H1 (cell line): ENCODE measurements around the gene ARHGEF3. TPM values are rescaled to one million over a fixed set of nuclear protein-coding genes. Genes with fewer than 3 reads are reported as not detected.

Experiments
- CTCF ChIA-PET: fragments of 300-600 bp; sonication (Branson Sonifier 250); formaldehyde crosslinking; loops from one replicate; lab custom pipeline; 2021; ENCODE audit not compliant: partially characterized antibody; lab: Charles Lee
- POLR2A ChIA-PET: fragments of 300-600 bp; sonication (Branson Sonifier 250); formaldehyde crosslinking; loops from one replicate; lab custom pipeline; 2021; ENCODE audit warnings: inconsistent platforms; ENCODE audit not compliant: partially characterized antibody; lab: Charles Lee
- DNase-seq, 2 experiments: peaks; one replicate each; pipeline versions ENCODE4 v3.0.0 to v3.0.0-alpha.2; 2010 to 2022; ENCODE audit warnings: low spot score in 2 of 2, low read depth in 1 of 2, mixed read lengths in 1 of 2
- FAIRE-seq: peaks from 2 replicates; lab custom pipeline; 2011; peaks lifted over from hg19 to GRCh38; lab: Jason Lieb, UNC
- H2AFZ ChIP-seq: 2 replicates; pipeline ENCODE4 v1.8.1; 2012; ENCODE audit warnings: low read length, inconsistent platforms
- H2AK5ac ChIP-seq: 2 replicates; pipeline ENCODE4 v1.6.1; 2013; ENCODE audit warnings: low read depth, low read length
- H2BK120ac ChIP-seq: replicated peaks from 2 replicates; pipeline ENCODE3; 2013; ENCODE audit warnings: low read depth, low read length, inconsistent platforms
- H2BK12ac ChIP-seq: 2 replicates; pipeline ENCODE4 v1.6.1; 2013; ENCODE audit warnings: low read depth, low read length
- H2BK15ac ChIP-seq: 2 replicates; pipeline ENCODE4 v1.6.1; 2013; ENCODE audit warnings: low read length
- H2BK20ac ChIP-seq: 2 replicates; pipeline ENCODE4 v1.6.1; 2013; ENCODE audit warnings: low read length
- H2BK5ac ChIP-seq: 2 replicates; pipeline ENCODE4 v1.6.1; 2013; ENCODE audit warnings: low read depth, low read length
- H3K14ac ChIP-seq: 2 replicates; pipeline ENCODE4 v1.6.1; 2013; ENCODE audit warnings: inconsistent platforms; ENCODE audit not compliant: insufficient read length
- H3K18ac ChIP-seq: 2 replicates; pipeline ENCODE4 v1.6.1; 2013; ENCODE audit warnings: low read length; ENCODE audit errors: extremely low read depth
- H3K23ac ChIP-seq: 2 replicates; pipeline ENCODE4 v1.6.1; 2013; ENCODE audit warnings: inconsistent platforms; ENCODE audit not compliant: insufficient read length
- H3K23me2 ChIP-seq: 2 replicates; pipeline ENCODE4 v1.6.1; 2013; ENCODE audit warnings: low read depth, low read length
- H3K27ac ChIP-seq: 2 replicates; pipeline ENCODE4 v1.6.1; 2011; ENCODE audit warnings: low read depth, low read length, inconsistent platforms
- H3K27me3 ChIP-seq, 4 experiments: replicated peaks in 1 of 4; 1 replicate in 1 of 4; 2 replicates in 3 of 4; pipeline versions ENCODE4 v1.6.1 to v1.8.1; 2011 to 2013; ENCODE audit warnings: low read length in 3 of 4, mild to moderate bottlenecking in 3 of 4, inconsistent platforms in 2 of 4, mixed read lengths in 2 of 4, moderate library complexity in 1 of 4; ENCODE audit not compliant: control insufficient read depth in 3 of 4, insufficient read depth in 3 of 4; ENCODE audit errors: extremely low read depth in 1 of 4
- H3K36me3 ChIP-seq, 4 experiments: 2 replicates each; pipeline versions ENCODE4 v1.6.1 to v1.8.1; 2011 to 2013; ENCODE audit warnings: mild to moderate bottlenecking in 4 of 4, low read length in 3 of 4, moderate library complexity in 2 of 4, control low read depth in 1 of 4, inconsistent platforms in 1 of 4; ENCODE audit not compliant: insufficient read depth in 4 of 4, control insufficient read depth in 2 of 4
- H3K4ac ChIP-seq: replicated peaks from 2 replicates; pipeline ENCODE3; 2013; ENCODE audit warnings: low read length, low read depth, mixed read lengths, inconsistent platforms; ENCODE audit not compliant: insufficient read length
- H3K4me1 ChIP-seq, 4 experiments: replicated peaks in 1 of 4; 1 replicate in 1 of 4; 2 replicates in 3 of 4; pipeline versions ENCODE4 v1.6.1 to v1.8.1; 2011 to 2013; ENCODE audit warnings: low read length in 3 of 4, inconsistent platforms in 2 of 4, mixed read lengths in 1 of 4; ENCODE audit not compliant: insufficient read depth in 4 of 4, control insufficient read depth in 3 of 4
- H3K4me2 ChIP-seq, 2 experiments: 2 replicates each; pipeline versions ENCODE4 v1.6.1 to v1.8.1; 2011 to 2013; ENCODE audit warnings: low read depth in 2 of 2, low read length in 2 of 2, control low read depth in 1 of 2, inconsistent platforms in 1 of 2, mild to moderate bottlenecking in 1 of 2; ENCODE audit not compliant: insufficient read depth in 1 of 2
- H3K4me3 ChIP-seq, 4 experiments: fragments of 200-600, 300-600 bp in 1 of 4; sonication (generic), shearing (Covaris generic), sonication (Bioruptor Twin) in 1 of 4; 2 replicates each; pipeline versions ENCODE4 v1.5.1 to v1.8.1; 2011 to 2016; ENCODE audit warnings: low read length in 4 of 4, low read depth in 3 of 4, control low read depth in 2 of 4, inconsistent platforms in 2 of 4, mild to moderate bottlenecking in 2 of 4, mixed read lengths in 1 of 4, moderate library complexity in 1 of 4; ENCODE audit not compliant: insufficient read depth in 2 of 4; ENCODE audit errors: extremely low read depth in 1 of 4
- H3K56ac ChIP-seq: replicated peaks from 2 replicates; pipeline ENCODE3; 2013; ENCODE audit warnings: low read depth, mild to moderate bottlenecking, mixed read lengths, low read length, inconsistent platforms; ENCODE audit not compliant: insufficient read length
- H3K79me1 ChIP-seq: 2 replicates; pipeline ENCODE4 v1.6.1; 2013; ENCODE audit warnings: low read depth, low read length, control low read depth
- H3K79me2 ChIP-seq, 2 experiments: 2 replicates each; pipeline versions ENCODE4 v1.6.1 to v1.8.1; 2012 to 2013; ENCODE audit warnings: low read length in 2 of 2, mild to moderate bottlenecking in 2 of 2, inconsistent platforms in 1 of 2; ENCODE audit not compliant: insufficient read depth in 2 of 2, control insufficient read depth in 1 of 2
- H3K9ac ChIP-seq, 4 experiments: replicated peaks in 1 of 4; 1 replicate in 1 of 4; 2 replicates in 3 of 4; pipeline versions ENCODE4 v1.6.1 to v1.8.1; 2011 to 2013; ENCODE audit warnings: low read depth in 3 of 4, low read length in 3 of 4, control low read depth in 2 of 4, mild to moderate bottlenecking in 2 of 4, moderate library complexity in 2 of 4, inconsistent platforms in 1 of 4; ENCODE audit errors: extremely low read depth in 1 of 4
- H3K9me3 ChIP-seq, 2 experiments: 2 replicates each; pipeline versions ENCODE4 v1.6.1 to v1.8.1; 2012 to 2013; ENCODE audit warnings: mild to moderate bottlenecking in 2 of 2, moderate library complexity in 2 of 2, control low read depth in 1 of 2, inconsistent platforms in 1 of 2, low read depth in 1 of 2, low read length in 1 of 2, mixed read lengths in 1 of 2; ENCODE audit not compliant: insufficient read depth in 2 of 2
- H4K20me1 ChIP-seq, 2 experiments: replicated peaks in 1 of 2; 2 replicates each; pipeline versions ENCODE3 to v1.8.1; 2011 to 2013; ENCODE audit warnings: inconsistent platforms in 2 of 2, low read length in 2 of 2, mild to moderate bottlenecking in 1 of 2; ENCODE audit not compliant: insufficient read depth in 2 of 2, control insufficient read depth in 1 of 2
- H4K5ac ChIP-seq: 2 replicates; pipeline ENCODE4 v1.6.1; 2013; ENCODE audit warnings: low read length, low read depth, mixed read lengths, inconsistent platforms; ENCODE audit not compliant: insufficient read length
- H4K8ac ChIP-seq: 2 replicates; pipeline ENCODE4 v1.8.0; 2013; ENCODE audit warnings: mild to moderate bottlenecking, moderate library complexity, low read length, inconsistent platforms; ENCODE audit not compliant: insufficient read depth; ENCODE audit errors: extremely low read depth
- H4K91ac ChIP-seq: replicated peaks from 2 replicates; pipeline ENCODE3; 2013; ENCODE audit warnings: low read length, mixed read lengths, inconsistent platforms; ENCODE audit not compliant: insufficient read length
- CBX5 ChIP-seq: fragments of 300-800, 300-1000 bp; sonication (generic); IDR thresholded peaks from 2 replicates; pipeline ENCODE4 v1.7.1; 2016; ENCODE audit warnings: antibody characterized with exemption, low read length, low read depth
- GTF2F1 ChIP-seq: IDR thresholded peaks from 2 replicates; pipeline ENCODE4 v1.6.1; 2012; ENCODE audit warnings: low read depth, low read length, improper control_type of control experiment, borderline replicate concordance
- NRF1 ChIP-seq: IDR thresholded peaks from 2 replicates; pipeline ENCODE4 v1.6.1; 2011; ENCODE audit warnings: mild to moderate bottlenecking, low read depth, low read length, improper control_type of control experiment
- SP2 ChIP-seq: IDR thresholded peaks from 2 replicates; pipeline ENCODE4 v1.6.1; 2012; ENCODE audit warnings: mild to moderate bottlenecking, low read length, inconsistent platforms
- TAF1 ChIP-seq: IDR thresholded peaks from 2 replicates; pipeline ENCODE4 v1.6.1; 2011; ENCODE audit warnings: mild to moderate bottlenecking, low read depth, low read length
- WGBS, 2 experiments: shearing (Covaris generic) in 1 of 2; methylation state at CpG; one replicate each; pipeline versions ENCODE4 v1.1.6 to v1.1.7; 2013 to 2015; ENCODE audit warnings: low lambda C conversion rate in 2 of 2, mixed read lengths in 2 of 2, inconsistent platforms in 1 of 2, low coverage in 1 of 2, missing lambda C conversion rate in 1 of 2; ENCODE audit not compliant: insufficient replicate concordance in 2 of 2, insufficient coverage in 1 of 2, insufficient read length in 1 of 2; ENCODE audit errors: extremely low coverage in 1 of 2, missing lambda C conversion rate in 1 of 2; 5-methylcytosine and 5-hydroxymethylcytosine counted together
- polyA plus RNA-seq, 7 experiments: library from polyadenylated mRNA; depleted of rRNA in 3 of 7; stranded (reverse) in 5 of 7; unstranded in 2 of 7; fragments of >200 nt in 5 of 7; fragments of 200-250 nt in 2 of 7; gene quantifications; 1 replicate in 5 of 7; 2 replicates in 1 of 7; 4 replicates in 1 of 7; pipeline versions ENCODE4 v1.2.1 to v1.2.3, GENCODE V29; 2011 to 2013; ENCODE audit warnings: missing spikeins in 2 of 7, mixed read lengths in 2 of 7
- total RNA-seq: library from RNA; stranded (reverse); fragmentation: NEBNext Ultra II Directional; extraction: Animal tissue kit (Norgen Biotek cat#: 25700); gene quantifications from 2 replicates; pipeline ENCODE4 v1.2.1, GENCODE V29; 2021

Gene ARHGEF3
- total and polyA plus RNA-seq, 2 of the 8 experiments (the other 6 are each of a cell fraction or from before 2014, with no cell fraction given) = 2.8 to 6.0 TPM

GRCh38 chr3:56829533-56829932 is 27.8 kb upstream of the ARHGEF3 start:
- H4K8ac ChIP-seq = no peak overlapping the region
- no peak overlapping the region for H4K91ac ChIP-seq
- H4K5ac ChIP-seq = no peak overlapping the region
- no peaks in the 10 kb centered on the region for H3K79me1 ChIP-seq
- POLR2A ChIA-PET = no interaction called here
- no peaks in the 10 kb centered on the region; the same call in 1 of the 2 replicates for H3K23me2 ChIP-seq
- H3K18ac ChIP-seq = no peak overlapping the region
- H3K27ac ChIP-seq = no peak overlapping the region
- no peak overlapping the region for H3K56ac ChIP-seq
- H3K4me1 ChIP-seq = peaks cover 0 to 6% (median 0%) of the 10 kb centered on the region in 4 experiments; a peak in 1 of 7 replicates
- H2BK5ac ChIP-seq = no peak overlapping the region
- FAIRE-seq = no peak
- H2BK12ac ChIP-seq = no peak overlapping the region
- H2AFZ ChIP-seq = no peak overlapping the region
- no peak overlapping the region for H2BK20ac ChIP-seq
- no peak for DNase-seq
- CTCF ChIA-PET = interaction anchor here (0.6 to 1.4 kb wide), 2 partner anchors 11 to 51 kb away, joined by 3 read pairs; no protein-coding TSS in a partner anchor
- H3K79me2 ChIP-seq = no peaks in the 10 kb centered on the region
- H3K23ac ChIP-seq = no peak overlapping the region
- H3K4me3 ChIP-seq = no peak overlapping the region
- no peaks in the 10 kb centered on the region for H3K9me3 ChIP-seq
- H3K4ac ChIP-seq = no peak overlapping the region
- H2AK5ac ChIP-seq = no peak overlapping the region
- no peak for TF ChIP-seq GTF2F1
- TF ChIP-seq CBX5 = no peak
- no peak for TF ChIP-seq SP2
- no peak for TF ChIP-seq NRF1
- no peak for TF ChIP-seq TAF1
- no peak overlapping the region for H3K4me2 ChIP-seq
- H3K14ac ChIP-seq = no peak overlapping the region
- H3K9ac ChIP-seq = no peak overlapping the region
- no peaks in the 10 kb centered on the region for H3K36me3 ChIP-seq
- H2BK15ac ChIP-seq = no peak overlapping the region
- no peak overlapping the region for H2BK120ac ChIP-seq
- no peaks in the 10 kb centered on the region for H3K27me3 ChIP-seq
- no peaks in the 10 kb centered on the region for H4K20me1 ChIP-seq
- 76% methylated on average over 1 of the region's 1 CpG; no CpG with 5 or more reads in 1 of the 2 experiments for WGBS, 2 experiments
